Panc1 (cell line): ENCODE data around the gene MUC22. TPM values are rescaled to one million over a fixed set of nuclear protein-coding genes. Genes with fewer than 3 reads are reported as not detected.

ENCODE experiments used
- ATAC-seq: fragments of 200-7000 bp; cut with Tn5 transposase; 2 replicates; pipeline ENCODE4 v1.9.1; 2020; ENCODE audit warnings: mild to moderate bottlenecking, moderate library complexity
- BruUV-seq: library from RNA; stranded (reverse); fragments of 400-500 nt; replicated peaks from 2 replicates; lab custom pipeline; 2021; lab: Mats Ljungman, UMichigan
- CTCF ChIA-PET: fragments of 300-600 bp; sonication (Branson Sonifier 250); formaldehyde crosslinking; loops from one replicate; lab custom pipeline; 2022; ENCODE audit warnings: antibody characterized with exemption; lab: Charles Lee
- POLR2A ChIA-PET: fragments of 300-600 bp; sonication (Branson Sonifier 250); formaldehyde crosslinking; loops from one replicate; lab custom pipeline; 2022; ENCODE audit warnings: antibody characterized with exemption; lab: Charles Lee
- DNase-seq: peaks from one replicate; pipeline ENCODE4 v3.0.0-alpha.2; 2010; ENCODE audit warnings: low read depth, low spot score
- H3K27ac ChIP-seq: 2 replicates; pipeline ENCODE4 v1.5.1; 2011; ENCODE audit warnings: mild to moderate bottlenecking, low read length, inconsistent platforms
- H3K27me3 ChIP-seq: fragments of 200-500 bp; sonication (Bioruptor generic); 2 replicates; pipeline ENCODE4 v1.6.0; 2014; ENCODE audit warnings: low read length, inconsistent platforms; ENCODE audit not compliant: control insufficient read depth, insufficient read depth
- H3K36me3 ChIP-seq: fragments of 200-500 bp; sonication (Bioruptor generic); 2 replicates; pipeline ENCODE4 v1.5.1; 2014; ENCODE audit warnings: inconsistent platforms, mild to moderate bottlenecking, low read length, moderate library complexity; ENCODE audit not compliant: control insufficient read depth, insufficient read depth
- H3K4me1 ChIP-seq: 2 replicates; pipeline ENCODE4 v1.5.1; 2011; ENCODE audit warnings: inconsistent platforms, mild to moderate bottlenecking, low read length, moderate library complexity; ENCODE audit not compliant: control insufficient read depth, insufficient read depth
- H3K4me3 ChIP-seq, 2 experiments: 2 replicates each; pipeline ENCODE4 v1.5.1; 2011 to 2012; ENCODE audit warnings: low read depth in 2 of 2, low read length in 2 of 2, mild to moderate bottlenecking in 2 of 2, inconsistent platforms in 1 of 2, moderate library complexity in 1 of 2
- H3K9me3 ChIP-seq: fragments of 200-500 bp; sonication (Bioruptor generic); 2 replicates; pipeline ENCODE4 v1.5.1; 2014; ENCODE audit warnings: low read depth, mild to moderate bottlenecking, inconsistent platforms, low read length, moderate library complexity; ENCODE audit not compliant: control insufficient read depth, insufficient read depth
- POLR2AphosphoS5 ChIP-seq: IDR thresholded peaks from 2 replicates; pipeline ENCODE4 v1.6.1; 2012; ENCODE audit warnings: mild to moderate bottlenecking, low read depth, low read length, moderate library complexity
- SIN3A ChIP-seq: IDR thresholded peaks from 2 replicates; pipeline ENCODE4 v1.6.1; 2012; ENCODE audit warnings: low read depth, mild to moderate bottlenecking, low read length, moderate library complexity, borderline replicate concordance; ENCODE audit not compliant: insufficient read depth
- TCF7L2 ChIP-seq: IDR thresholded peaks from 2 replicates; pipeline ENCODE4 v1.6.1; 2011; ENCODE audit warnings: mild to moderate bottlenecking, low read depth, low read length, inconsistent platforms
- in situ Hi-C: cut with HindIII; loops from 2 replicates; pipeline ENCODE4 v1.10.0; 2016; ENCODE audit warnings: low sequenced_read_pairs, low pct_unique_long_range_greater_than_20kb
- intact Hi-C: fragments of 100-400 bp; cut with micrococcal nuclease; formaldehyde crosslinking; loops from one replicate; pipeline ENCODE4 v1.10.0; 2022; ENCODE audit not compliant: unreplicated experiment
- total RNA-seq: library from RNA; stranded (reverse); gene quantifications from one replicate; pipeline ENCODE4 v1.2.1, GENCODE V29; 2021; ENCODE audit not compliant: unreplicated experiment
- TF ChIP-seq, protein P1 (sequence below): fragments of 450-650 bp; IDR thresholded peaks from 2 replicates; pipeline ENCODE4 v1.5.1; 2017; ENCODE audit warnings: mild to moderate bottlenecking
- TF ChIP-seq, protein P2 (sequence below), 2 experiments: IDR thresholded peaks; 2 replicates each; pipeline ENCODE4 v1.6.1; 2011 to 2012; ENCODE audit warnings: low read depth in 2 of 2, control low read depth in 1 of 2, low read length in 1 of 2, mild to moderate bottlenecking in 1 of 2, moderate library complexity in 1 of 2; ENCODE audit not compliant: insufficient read depth in 1 of 2

MUC22 gene
- total RNA-seq, 1 experiment from 2014 or later, result not detected

DNA sequence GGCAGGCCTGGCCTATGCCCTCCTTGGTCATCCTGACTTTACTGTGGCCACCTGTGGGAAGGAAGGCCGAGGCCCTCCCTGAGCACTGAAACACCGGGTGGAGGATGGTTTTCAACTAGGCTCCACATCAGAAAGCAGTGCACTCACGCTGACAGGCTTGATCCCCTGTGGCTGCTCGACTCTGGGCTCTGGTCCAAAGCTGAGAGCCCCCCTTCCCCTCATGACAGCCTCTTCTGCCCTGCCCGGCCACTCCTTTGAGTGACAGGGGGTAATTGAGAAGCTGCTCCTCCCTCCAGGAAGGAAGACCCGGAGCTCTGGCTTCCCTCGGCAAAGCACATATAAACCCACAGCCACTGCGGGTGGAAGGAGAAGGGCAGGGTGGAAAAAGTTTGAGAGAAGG, 43.6 kb downstream of the MUC22 start:
- ChIA-PET POLR2A (no interaction called here), CTCF (interaction anchor here (0.6 kb wide), 2 partner anchors 138 to 321 kb away, joined by 3 to 4 read pairs; no protein-coding TSS in a partner anchor)
- ATAC-seq (no peak), DNase-seq (no peak)
- no peaks in the 10 kb centered on the region for H3K27me3 ChIP-seq
- H3K4me3 ChIP-seq, result no peak overlapping the region
- BruUV-seq, result no TSS peak
- peaks cover 11% of the 10 kb centered on the region for H3K4me1 ChIP-seq
- intact Hi-C loops (no loop called here), in situ Hi-C loops (no loop called here)
- TF ChIP-seq, protein P1, sequence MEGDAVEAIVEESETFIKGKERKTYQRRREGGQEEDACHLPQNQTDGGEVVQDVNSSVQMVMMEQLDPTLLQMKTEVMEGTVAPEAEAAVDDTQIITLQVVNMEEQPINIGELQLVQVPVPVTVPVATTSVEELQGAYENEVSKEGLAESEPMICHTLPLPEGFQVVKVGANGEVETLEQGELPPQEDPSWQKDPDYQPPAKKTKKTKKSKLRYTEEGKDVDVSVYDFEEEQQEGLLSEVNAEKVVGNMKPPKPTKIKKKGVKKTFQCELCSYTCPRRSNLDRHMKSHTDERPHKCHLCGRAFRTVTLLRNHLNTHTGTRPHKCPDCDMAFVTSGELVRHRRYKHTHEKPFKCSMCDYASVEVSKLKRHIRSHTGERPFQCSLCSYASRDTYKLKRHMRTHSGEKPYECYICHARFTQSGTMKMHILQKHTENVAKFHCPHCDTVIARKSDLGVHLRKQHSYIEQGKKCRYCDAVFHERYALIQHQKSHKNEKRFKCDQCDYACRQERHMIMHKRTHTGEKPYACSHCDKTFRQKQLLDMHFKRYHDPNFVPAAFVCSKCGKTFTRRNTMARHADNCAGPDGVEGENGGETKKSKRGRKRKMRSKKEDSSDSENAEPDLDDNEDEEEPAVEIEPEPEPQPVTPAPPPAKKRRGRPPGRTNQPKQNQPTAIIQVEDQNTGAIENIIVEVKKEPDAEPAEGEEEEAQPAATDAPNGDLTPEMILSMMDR, result no peak
- TF ChIP-seq POLR2AphosphoS5 (no peak), SIN3A (no peak), TCF7L2 (no peak)
- TF ChIP-seq, protein P2, sequence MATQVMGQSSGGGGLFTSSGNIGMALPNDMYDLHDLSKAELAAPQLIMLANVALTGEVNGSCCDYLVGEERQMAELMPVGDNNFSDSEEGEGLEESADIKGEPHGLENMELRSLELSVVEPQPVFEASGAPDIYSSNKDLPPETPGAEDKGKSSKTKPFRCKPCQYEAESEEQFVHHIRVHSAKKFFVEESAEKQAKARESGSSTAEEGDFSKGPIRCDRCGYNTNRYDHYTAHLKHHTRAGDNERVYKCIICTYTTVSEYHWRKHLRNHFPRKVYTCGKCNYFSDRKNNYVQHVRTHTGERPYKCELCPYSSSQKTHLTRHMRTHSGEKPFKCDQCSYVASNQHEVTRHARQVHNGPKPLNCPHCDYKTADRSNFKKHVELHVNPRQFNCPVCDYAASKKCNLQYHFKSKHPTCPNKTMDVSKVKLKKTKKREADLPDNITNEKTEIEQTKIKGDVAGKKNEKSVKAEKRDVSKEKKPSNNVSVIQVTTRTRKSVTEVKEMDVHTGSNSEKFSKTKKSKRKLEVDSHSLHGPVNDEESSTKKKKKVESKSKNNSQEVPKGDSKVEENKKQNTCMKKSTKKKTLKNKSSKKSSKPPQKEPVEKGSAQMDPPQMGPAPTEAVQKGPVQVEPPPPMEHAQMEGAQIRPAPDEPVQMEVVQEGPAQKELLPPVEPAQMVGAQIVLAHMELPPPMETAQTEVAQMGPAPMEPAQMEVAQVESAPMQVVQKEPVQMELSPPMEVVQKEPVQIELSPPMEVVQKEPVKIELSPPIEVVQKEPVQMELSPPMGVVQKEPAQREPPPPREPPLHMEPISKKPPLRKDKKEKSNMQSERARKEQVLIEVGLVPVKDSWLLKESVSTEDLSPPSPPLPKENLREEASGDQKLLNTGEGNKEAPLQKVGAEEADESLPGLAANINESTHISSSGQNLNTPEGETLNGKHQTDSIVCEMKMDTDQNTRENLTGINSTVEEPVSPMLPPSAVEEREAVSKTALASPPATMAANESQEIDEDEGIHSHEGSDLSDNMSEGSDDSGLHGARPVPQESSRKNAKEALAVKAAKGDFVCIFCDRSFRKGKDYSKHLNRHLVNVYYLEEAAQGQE (IDR thresholded peaks at IDR 0.05; ENCODE audit: insufficient read depth in 1 of 2, low read depth in 2 of 2, low read length in 1 of 2), result no peak
- no peaks in the 10 kb centered on the region for H3K36me3 ChIP-seq
- no peak overlapping the region for H3K27ac ChIP-seq
- no peaks in the 10 kb centered on the region for H3K9me3 ChIP-seq

DNA sequence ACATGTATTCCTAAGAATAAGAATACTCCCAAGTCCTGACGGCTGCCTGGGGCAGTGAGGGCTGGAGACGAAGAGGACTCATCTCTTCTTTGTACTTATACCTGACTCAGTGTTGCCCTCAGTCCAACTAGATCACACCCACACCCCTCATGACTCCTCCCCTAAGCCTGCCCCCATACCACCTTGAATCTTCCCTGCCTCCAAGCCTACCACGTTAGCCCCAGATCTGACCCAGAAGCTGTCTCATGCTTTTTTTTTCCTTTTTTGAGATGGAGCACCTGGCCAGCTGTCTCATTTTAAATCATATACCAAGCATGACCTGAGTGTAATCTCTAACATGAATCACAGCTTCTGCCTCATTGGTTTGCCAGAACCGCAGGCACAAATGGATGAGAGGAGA, 45.2 kb downstream of the MUC22 start:
- Histone ChIP-seq H3K4me3 (no peak overlapping the region), H3K4me1 (peaks cover 11% of the 10 kb centered on the region), H3K9me3 (no peaks in the 10 kb centered on the region), H3K27me3 (no peaks in the 10 kb centered on the region), H3K27ac (no peak overlapping the region), H3K36me3 (no peaks in the 10 kb centered on the region)
- CTCF ChIA-PET, result no interaction called here
- in situ Hi-C loops (no loop called here), intact Hi-C loops (no loop called here)
- BruUV-seq, result no TSS peak
- DNase-seq (no peak), ATAC-seq (no peak)
- no peak for TF ChIP-seq POLR2AphosphoS5
- TF ChIP-seq, protein P1, result no peak
- TF ChIP-seq, protein P2 (IDR thresholded peaks at IDR 0.05; ENCODE audit: insufficient read depth in 1 of 2, low read depth in 2 of 2, low read length in 1 of 2), result no peak
- no peak for TF ChIP-seq TCF7L2
- no peak for TF ChIP-seq SIN3A
- POLR2A ChIA-PET, result no interaction called here
